Activated B cell treated with CpG ODN at 0.5 μM for 24 hours (primary cell): ENCODE data around the gene CTCFL. TPM values are rescaled to one million over a fixed set of nuclear protein-coding genes. Genes with fewer than 3 reads are reported as not detected.
"Not testable (repeated sequence)": the region's sequence is repeated elsewhere in the genome, so short reads cannot be mapped to it uniquely, and the experiment has no call there.

Experiments used
- ATAC-seq: fragments of 200-7000 bp; cut with Tn5 transposase; one replicate; pipeline ENCODE4 v1.10.0; 2021; ENCODE audit warnings: low read depth, mild to moderate bottlenecking, moderate library complexity
- CTCF ChIA-PET: fragments of 350-600 bp; sonication (Branson Sonifier 250); formaldehyde crosslinking; loops from one replicate; lab custom pipeline; 2021; ENCODE audit warnings: antibody characterized with exemption; lab: Charles Lee
- POLR2A ChIA-PET: fragments of 350-600 bp; sonication (Branson Sonifier 250); formaldehyde crosslinking; loops from one replicate; lab custom pipeline; 2021; ENCODE audit warnings: antibody characterized with exemption; lab: Charles Lee
- DNase-seq: peaks from one replicate; pipeline ENCODE4 v3.0.0; 2022
- H3K27ac Mint-ChIP-seq: one replicate; pipeline ENCODE4 v1.8.0; 2020; ENCODE audit warnings: mixed read lengths
- H3K27me3 Mint-ChIP-seq: one replicate; pipeline ENCODE4 v1.8.0; 2021; ENCODE audit warnings: mixed read lengths
- H3K36me3 Mint-ChIP-seq: one replicate; pipeline ENCODE4 v1.8.0; 2021; ENCODE audit warnings: low read depth, mixed read lengths
- H3K4me1 Mint-ChIP-seq: one replicate; pipeline ENCODE4 v1.8.0; 2021; ENCODE audit warnings: mixed read lengths
- H3K4me3 Mint-ChIP-seq: one replicate; pipeline ENCODE4 v1.8.0; 2020; ENCODE audit warnings: mild to moderate bottlenecking, mixed read lengths
- H3K9me3 Mint-ChIP-seq: one replicate; pipeline ENCODE4 v1.8.0; 2020; ENCODE audit warnings: mixed read lengths
- CTCF ChIP-seq: fragments of 200-600 bp; IDR thresholded peaks from one replicate; pipeline ENCODE4 v1.8.0; 2022; ENCODE audit warnings: antibody characterized with exemption, mild to moderate bottlenecking
- intact Hi-C: fragments of 100-400 bp; cut with micrococcal nuclease; formaldehyde crosslinking; loops from one replicate; pipeline ENCODE4 v1.15.1; 2024
- total RNA-seq: library from RNA; stranded (reverse); gene quantifications from 2 replicates; pipeline ENCODE4 v1.2.3, GENCODE V29; 2022

The CTCFL gene
- total RNA-seq, 1 donor from 2014 or later, result not detected

GRCh38 chr20:57474205-57474604, 50.7 kb downstream of the CTCFL start:
- CTCF ChIA-PET, result interaction anchor here (1.0 to 3.7 kb wide), 7 partner anchors 19 to 93 kb away, joined by 3 to 18 read pairs (median 5); partner anchors contain the start of gene RBM38
- POLR2A ChIA-PET, result interaction anchor here (0.6 to 7.6 kb wide), 9 partner anchors 9 to 1650 kb away, joined by 3 to 100 read pairs (median 5); partner anchors contain the start of gene RBM38
- H3K27me3 Mint-ChIP-seq, result no peaks in the 10 kb centered on the region
- no peak for TF ChIP-seq CTCF
- ATAC-seq, result no peak
- H3K9me3 Mint-ChIP-seq, result no peaks in the 10 kb centered on the region
- DNase-seq, result no peak
- peaks cover 86% of the 10 kb centered on the region for H3K4me1 Mint-ChIP-seq
- peak overlapping the region; percentile 45 for H3K4me3 Mint-ChIP-seq
- intact Hi-C loops, result loop anchor here (10.0 kb wide), 1 partner anchor 831 kb away; the partner anchor contains the start of gene RAB22A
- H3K36me3 Mint-ChIP-seq, result no peaks in the 10 kb centered on the region
- H3K27ac Mint-ChIP-seq, result peak overlapping the region; percentile 63

GRCh38 chr20:57473246-57474048, 51.5 kb downstream of the CTCFL start:
- Mint-ChIP-seq H3K4me3 (peak overlapping the region; percentile 62), H3K27me3 (peaks cover 5% of the 10 kb centered on the region), H3K4me1 (peaks cover 87% of the 10 kb centered on the region), H3K9me3 (no peaks in the 10 kb centered on the region), H3K27ac (peak overlapping the region; percentile 63), H3K36me3 (no peaks in the 10 kb centered on the region)
- intact Hi-C loops, result loop anchor here (1.0 to 10.0 kb wide), 3 partner anchors 21 to 831 kb away; partner anchors contain the start of gene RAB22A
- ChIA-PET POLR2A (interaction anchor here (0.6 to 7.6 kb wide), 16 partner anchors 7 to 1650 kb away, joined by 3 to 100 read pairs (median 4); partner anchors contain the start of genes RBM38 and ZBP1), CTCF (interaction anchor here (0.8 to 3.7 kb wide), 10 partner anchors 18 to 92 kb away, joined by 3 to 18 read pairs (median 5); partner anchors contain the start of gene RBM38)
- DNase-seq (peak; percentile 24), ATAC-seq (peak; percentile 66)
- TF ChIP-seq CTCF, result no peak

GRCh38 chr20:57472474-57472873, 52.5 kb downstream of the CTCFL start:
- DNase-seq, H3K36me3 Mint-ChIP-seq, H3K4me3 Mint-ChIP-seq, H3K27ac Mint-ChIP-seq, ATAC-seq, H3K9me3 Mint-ChIP-seq, H3K27me3 Mint-ChIP-seq: not testable (repeated sequence)
- intact Hi-C loops, result loop anchor here (2.0 to 10.0 kb wide), 2 partner anchors 22 to 832 kb away; partner anchors contain the start of gene RAB22A
- CTCF ChIA-PET, result interaction anchor here (0.8 to 3.7 kb wide), 6 partner anchors 20 to 83 kb away, joined by 3 to 18 read pairs (median 10); partner anchors contain the start of gene RBM38
- POLR2A ChIA-PET, result interaction anchor here (0.7 to 7.6 kb wide), 11 partner anchors 8 to 147 kb away, joined by 3 to 100 read pairs (median 5); partner anchors contain the start of genes RBM38 and ZBP1
- H3K4me1 Mint-ChIP-seq, result peaks cover 83% of the 10 kb centered on the region

GRCh38 chr20:57471496-57472372, 53.2 kb downstream of the CTCFL start:
- Mint-ChIP-seq H3K27me3 (peaks cover 5% of the 10 kb centered on the region), H3K27ac (no peak overlapping the region), H3K9me3 (no peaks in the 10 kb centered on the region), H3K4me3 (no peak overlapping the region), H3K36me3 (no peaks in the 10 kb centered on the region), H3K4me1 (peaks cover 76% of the 10 kb centered on the region)
- ATAC-seq (no peak), DNase-seq (no peak)
- POLR2A ChIA-PET, result interaction anchor here (0.7 to 7.6 kb wide), 5 partner anchors 7 to 81 kb away, joined by 3 to 100 read pairs (median 16); partner anchors contain the start of gene RBM38
- CTCF ChIA-PET, result interaction anchor here (1.4 to 1.6 kb wide), 2 partner anchors 38 to 71 kb away, joined by 5 to 9 read pairs; no protein-coding TSS in a partner anchor
- intact Hi-C loops, result loop anchor here (2.0 to 10.0 kb wide), 2 partner anchors 23 to 833 kb away; partner anchors contain the start of gene RAB22A
- no peak for TF ChIP-seq CTCF
